Measurements from ENCODE around the gene GPR146.

DNA sequence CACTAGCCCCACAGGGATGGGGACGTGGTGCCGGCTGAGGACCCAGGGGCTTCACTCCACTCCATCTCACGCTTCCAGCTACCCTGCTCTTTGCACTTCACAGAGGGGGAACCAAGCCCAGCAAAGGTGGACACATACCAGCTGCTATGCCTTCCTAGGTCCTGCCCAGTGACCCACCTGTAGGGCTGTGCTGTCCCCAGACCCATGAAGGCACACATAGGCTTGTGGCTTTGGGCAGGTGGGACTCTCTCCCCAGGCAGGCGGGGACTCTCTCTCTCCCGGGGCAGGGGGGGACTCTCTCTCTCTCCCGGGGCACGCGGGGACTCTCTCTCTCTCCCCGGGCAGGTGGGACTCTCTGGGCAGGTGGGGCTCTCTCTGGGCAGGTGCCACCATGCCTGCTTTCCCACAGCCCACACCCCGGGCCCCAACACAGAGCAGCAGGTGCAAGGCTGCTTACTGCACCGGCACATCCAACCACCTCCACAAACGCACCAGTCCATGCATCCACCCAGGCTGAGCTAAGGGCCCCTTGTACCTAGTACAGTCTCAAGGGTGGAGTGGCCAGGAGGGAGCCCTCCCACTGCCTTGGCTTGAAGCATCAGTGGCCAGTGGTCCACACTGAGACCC lies 13.8 kb upstream of the GPR146 start:
- TF ChIP-seq EZH2 (IDR thresholded peaks at IDR 0.05; ENCODE audit: insufficient read depth, poor library complexity, severe bottlenecking), result no peak
- TF ChIP-seq EZH2phosphoT487 (IDR thresholded peaks at IDR 0.05; ENCODE audit: insufficient read depth, low read depth), result no peak

Data from GM23248 (cell line).